ENCODE measurements around the gene PDE7B.

- TF ChIP-seq CTCF (conservative IDR thresholded peaks at IDR 0.05) (no peak), ZFX (IDR thresholded peaks at IDR 0.05) (no peak)
Observed at GRCh38 chr6:135932651-135933050, 81.2 kb downstream of the PDE7B start.

Measured in C4-2B (cell line).